22Rv1 (cell line): ENCODE data around the gene DNAJC16.

Experiments
- CTCF ChIP-seq: fragments of 450-650 bp; IDR thresholded peaks from 2 replicates; pipeline ENCODE4 v1.5.1; 2017; ENCODE audit warnings: mild to moderate bottlenecking
- ZFX ChIP-seq: fragments of 450-650 bp; IDR thresholded peaks from 2 replicates; pipeline ENCODE4 v1.6.1; 2017; ENCODE audit warnings: antibody characterized with exemption, borderline replicate concordance

- TF ChIP-seq CTCF (no peak), ZFX (no peak)
Observed at GRCh38 chr1:15531682-15532081, 5.0 kb downstream of the DNAJC16 start.
